ENCODE data around the gene LRP6.

LRP6 gene

GRCh38 chr12:12081836-12082497 lies 184.9 kb downstream of the LRP6 start:
- DNase-seq (ENCODE audit: low spot score): peak; percentile 82
- TF ChIP-seq CTCF (IDR thresholded peaks at IDR 0.05; ENCODE audit: borderline replicate concordance, control extremely low read depth, extremely low read depth, insufficient read depth, missing control alignments): no peak
- in situ Hi-C loops (cut with MboI; ENCODE audit: low sequenced_read_pairs, unreplicated experiment): loop anchor here (10.0 kb wide), 1 partner anchor 253 kb away; no protein-coding TSS in a partner anchor

GRCh38 chr12:12079291-12079690 lies 187.6 kb downstream of the LRP6 start:
- TF ChIP-seq CTCF (IDR thresholded peaks at IDR 0.05; ENCODE audit: borderline replicate concordance, control extremely low read depth, extremely low read depth, insufficient read depth, missing control alignments): no peak
- no peak for DNase-seq (ENCODE audit: low spot score)
- in situ Hi-C loops (cut with MboI; ENCODE audit: low sequenced_read_pairs, unreplicated experiment): no loop called here

DNA sequence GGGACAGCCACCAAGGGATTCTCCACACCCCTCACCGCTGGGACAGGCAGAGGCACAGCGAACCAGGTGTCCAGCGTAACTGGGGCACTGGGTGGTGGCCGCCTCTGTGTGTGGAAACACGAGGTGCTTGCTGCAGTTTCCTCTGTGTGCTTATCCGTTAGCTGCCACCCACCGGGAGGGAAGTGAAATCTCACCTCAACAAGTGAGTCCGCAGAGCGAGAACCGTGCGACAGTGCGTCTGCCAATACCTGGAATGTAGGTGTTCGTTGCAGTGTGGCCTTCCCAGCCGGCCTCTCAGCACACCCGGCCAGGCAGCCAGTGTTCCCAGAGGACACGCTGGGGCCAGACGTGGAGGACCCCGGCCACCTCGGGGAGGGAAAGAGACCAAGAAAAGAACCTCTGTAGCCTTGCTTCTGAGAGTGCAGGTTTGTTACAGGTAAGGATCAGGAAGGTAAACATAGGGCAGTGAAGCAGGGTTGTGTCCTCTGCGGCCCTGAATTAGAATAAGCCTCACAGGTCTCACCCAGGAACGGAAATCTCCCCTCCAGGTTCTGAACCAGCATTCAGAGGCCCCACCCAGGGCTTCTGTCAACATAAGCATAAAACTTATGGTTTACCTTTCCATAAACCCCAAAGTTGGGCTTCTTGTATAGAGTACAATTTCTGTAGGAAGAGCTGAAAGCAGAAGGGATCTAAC lies 194.6 kb downstream of the LRP6 start:
- in situ Hi-C loops (cut with MboI; ENCODE audit: low sequenced_read_pairs, unreplicated experiment): no loop called here
- no peak for TF ChIP-seq CTCF (IDR thresholded peaks at IDR 0.05; ENCODE audit: borderline replicate concordance, control extremely low read depth, extremely low read depth, insufficient read depth, missing control alignments)
- DNase-seq (ENCODE audit: low spot score): peak; percentile 65

DNA sequence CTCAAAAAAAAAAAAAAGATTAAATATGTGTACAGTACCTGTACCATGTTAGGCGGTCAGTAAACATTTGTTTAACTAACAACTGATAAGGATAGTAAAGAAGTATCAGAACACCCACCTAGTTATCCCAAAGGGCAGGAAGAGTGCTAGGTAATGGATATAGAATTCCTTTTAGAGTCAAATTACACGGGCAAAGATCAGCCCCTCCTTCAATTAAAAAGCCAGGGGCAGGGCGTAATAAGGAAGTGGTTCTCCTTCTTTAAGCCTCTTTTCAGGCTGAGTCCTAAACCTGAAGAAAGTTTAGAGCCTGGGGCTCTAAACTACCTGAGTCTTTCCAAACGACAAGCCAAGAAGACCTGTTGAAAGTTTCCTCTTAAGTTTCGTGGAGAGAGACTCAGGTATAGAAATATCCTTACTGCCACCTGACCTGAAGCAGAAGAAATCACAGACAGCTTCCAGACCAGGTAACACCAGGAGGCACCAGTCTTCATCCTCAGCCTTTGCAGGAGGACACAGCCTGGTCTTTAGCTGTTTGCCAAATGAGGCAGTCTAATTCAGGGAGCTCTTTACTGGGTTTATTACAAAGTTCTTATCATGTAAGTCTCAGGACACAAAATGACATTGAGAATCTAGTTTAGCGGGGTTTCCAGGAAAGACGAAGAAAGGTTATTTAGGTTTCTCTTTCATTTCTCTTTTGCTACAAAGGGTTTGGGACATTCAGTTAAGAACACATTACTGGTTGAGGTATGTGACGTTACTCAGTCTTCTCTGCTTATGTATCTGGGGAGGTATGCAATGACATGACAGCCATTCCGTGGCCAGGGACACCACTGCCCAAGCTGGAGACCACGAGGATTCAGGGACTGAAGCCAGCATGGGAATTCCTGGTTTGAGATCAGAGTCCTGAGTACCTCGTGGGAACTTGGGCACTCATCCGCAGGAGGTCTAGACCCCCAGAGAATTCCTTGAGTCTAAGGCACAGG lies 195.9 kb downstream of the LRP6 start, which contains the start of gene BCL2L14:
BCL2L14 (plus strand) TSS at position 266 of the 983 bp plus-strand sequence. CDS start 8,367 bp downstream, outside the sequence.
- TF ChIP-seq CTCF (IDR thresholded peaks at IDR 0.05; ENCODE audit: borderline replicate concordance, control extremely low read depth, extremely low read depth, insufficient read depth, missing control alignments): no peak
- in situ Hi-C loops (cut with MboI; ENCODE audit: low sequenced_read_pairs, unreplicated experiment): no loop called here
- peak; percentile 69 for DNase-seq (ENCODE audit: low spot score)

DNA sequence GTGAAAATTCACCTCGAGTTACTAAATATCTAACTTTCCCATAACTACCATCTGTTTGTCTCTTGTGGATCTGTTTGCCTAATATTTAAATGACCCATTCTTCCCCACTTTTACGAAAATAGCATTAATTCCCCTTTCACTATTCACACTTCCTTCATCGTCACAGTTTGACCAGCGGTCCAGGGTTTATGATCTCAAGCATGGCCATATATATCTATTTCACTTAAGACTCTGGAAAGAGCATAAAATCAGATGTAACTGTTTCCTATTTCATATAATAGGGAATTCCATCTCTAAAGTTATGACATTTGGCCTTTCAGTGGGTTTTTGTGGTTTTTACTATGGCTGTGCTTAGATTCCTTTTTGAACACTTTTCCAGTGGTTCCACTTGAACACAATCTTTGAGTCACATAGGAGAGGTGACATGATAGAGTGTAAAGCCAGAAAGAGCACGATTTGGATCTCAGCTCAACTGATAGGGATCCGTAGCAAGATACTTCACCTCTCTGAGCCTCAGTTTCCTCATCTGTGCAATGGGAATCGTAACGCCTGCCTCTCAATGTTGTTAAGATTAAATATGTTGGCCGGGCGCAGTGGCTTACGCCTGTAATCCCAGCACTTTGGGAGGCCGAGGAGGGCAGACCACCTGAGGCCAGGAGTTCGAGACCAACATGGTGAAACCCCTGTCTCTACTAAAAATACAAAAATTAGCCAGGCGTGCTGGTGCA lies 196.9 kb downstream of the LRP6 start:
- no peak for TF ChIP-seq CTCF (IDR thresholded peaks at IDR 0.05; ENCODE audit: borderline replicate concordance, control extremely low read depth, extremely low read depth, insufficient read depth, missing control alignments)
- in situ Hi-C loops (cut with MboI; ENCODE audit: low sequenced_read_pairs, unreplicated experiment): no loop called here
- no peak for DNase-seq (ENCODE audit: low spot score)
